Activated CD4-positive, alpha-beta T cell treated with anti-CD3 and anti-CD28 coated beads for 48 hours (primary cell): ENCODE data around the gene APOL1.
A peak's percentile ranks its signal among the peaks of the same experiment; 100 is the strongest.
"Not testable (repeated sequence)": the region's sequence is repeated elsewhere in the genome, so short reads cannot be mapped to it uniquely, and the experiment has no call there.

ENCODE experiments used
- DNase-seq: peaks from one replicate; pipeline ENCODE4 v3.0.0-alpha.2; 2020

Gene APOL1

GRCh38 chr22:36226189-36226588 lies 26.7 kb upstream of the APOL1 start:
- DNase-seq, result no peak

- peak; percentile 31 for DNase-seq
Measured at GRCh38 chr22:36227396-36227795, 25.5 kb upstream of the APOL1 start.

GRCh38 chr22:36227806-36228205 lies 25.1 kb upstream of the APOL1 start:
- DNase-seq, result no peak

- not testable (repeated sequence) for DNase-seq
Measured at GRCh38 chr22:36228369-36228768, 24.6 kb upstream of the APOL1 start.

- DNase-seq, result no peak
Measured at GRCh38 chr22:36228944-36229343, 24.0 kb upstream of the APOL1 start.

GRCh38 chr22:36229649-36230048 lies 23.3 kb upstream of the APOL1 start:
- DNase-seq, result not testable (repeated sequence)

GRCh38 chr22:36231051-36231450 lies 21.9 kb upstream of the APOL1 start:
- DNase-seq, result not testable (repeated sequence)

GRCh38 chr22:36232715-36233401 lies 20.1 kb upstream of the APOL1 start:
- no peak for DNase-seq

GRCh38 chr22:36233796-36234195 lies 19.1 kb upstream of the APOL1 start:
- no peak for DNase-seq

- DNase-seq, result no peak
Measured at GRCh38 chr22:36234213-36234612, 18.7 kb upstream of the APOL1 start.

- no peak for DNase-seq
Measured at GRCh38 chr22:36234919-36235318, 18.0 kb upstream of the APOL1 start.

GRCh38 chr22:36235585-36235984 lies 17.3 kb upstream of the APOL1 start:
- DNase-seq, result no peak

- no peak for DNase-seq
Measured at GRCh38 chr22:36236388-36237319, 16.3 kb upstream of the APOL1 start.

GRCh38 chr22:36237462-36238372 lies 15.2 kb upstream of the APOL1 start:
- peak; percentile 35 for DNase-seq

- DNase-seq, result no peak
Measured at GRCh38 chr22:36238373-36239149, 14.4 kb upstream of the APOL1 start.

GRCh38 chr22:36239150-36239400 lies 13.9 kb upstream of the APOL1 start:
- no peak for DNase-seq

- DNase-seq, result peak; percentile 93
Measured at GRCh38 chr22:36239401-36240171, 13.3 kb upstream of the APOL1 start, which contains the start of gene APOL2. TSS of gene APOL2 (minus strand) at chr22:36239527. CDS start at chr22:36233162, 6,365 bp downstream.

- DNase-seq, result no peak
Measured at GRCh38 chr22:36243986-36244385, 8.9 kb upstream of the APOL1 start.

- no peak for DNase-seq
Measured at GRCh38 chr22:36244522-36245391, 8.2 kb upstream of the APOL1 start.

- DNase-seq, result no peak
Measured at GRCh38 chr22:36245805-36246356, 7.1 kb upstream of the APOL1 start.
